H1 (cell line): ENCODE data around the gene NAV2. TPM values are rescaled to one million over a fixed set of nuclear protein-coding genes. Genes with fewer than 3 reads are reported as not detected.
"Not testable (repeated sequence)": the region's sequence is repeated elsewhere in the genome, so short reads cannot be mapped to it uniquely, and the experiment has no call there.

Experiments
- CTCF ChIA-PET: fragments of 300-600 bp; sonication (Branson Sonifier 250); formaldehyde crosslinking; loops from one replicate; lab custom pipeline; 2021; ENCODE audit not compliant: partially characterized antibody; lab: Charles Lee
- POLR2A ChIA-PET: fragments of 300-600 bp; sonication (Branson Sonifier 250); formaldehyde crosslinking; loops from one replicate; lab custom pipeline; 2021; ENCODE audit warnings: inconsistent platforms; ENCODE audit not compliant: partially characterized antibody; lab: Charles Lee
- DNase-seq, 2 experiments: peaks; one replicate each; pipeline versions ENCODE4 v3.0.0 to v3.0.0-alpha.2; 2010 to 2022; ENCODE audit warnings: low spot score in 2 of 2, low read depth in 1 of 2, mixed read lengths in 1 of 2
- FAIRE-seq: peaks from 2 replicates; lab custom pipeline; 2011; peaks lifted over from hg19 to GRCh38; lab: Jason Lieb, UNC
- H2AFZ ChIP-seq: 2 replicates; pipeline ENCODE4 v1.8.1; 2012; ENCODE audit warnings: low read length, inconsistent platforms
- H2AK5ac ChIP-seq: 2 replicates; pipeline ENCODE4 v1.6.1; 2013; ENCODE audit warnings: low read depth, low read length
- H2BK120ac ChIP-seq: replicated peaks from 2 replicates; pipeline ENCODE3; 2013; ENCODE audit warnings: low read depth, low read length, inconsistent platforms
- H2BK12ac ChIP-seq: 2 replicates; pipeline ENCODE4 v1.6.1; 2013; ENCODE audit warnings: low read depth, low read length
- H2BK15ac ChIP-seq: 2 replicates; pipeline ENCODE4 v1.6.1; 2013; ENCODE audit warnings: low read length
- H2BK20ac ChIP-seq: 2 replicates; pipeline ENCODE4 v1.6.1; 2013; ENCODE audit warnings: low read length
- H2BK5ac ChIP-seq: 2 replicates; pipeline ENCODE4 v1.6.1; 2013; ENCODE audit warnings: low read depth, low read length
- H3K14ac ChIP-seq: 2 replicates; pipeline ENCODE4 v1.6.1; 2013; ENCODE audit warnings: inconsistent platforms; ENCODE audit not compliant: insufficient read length
- H3K18ac ChIP-seq: 2 replicates; pipeline ENCODE4 v1.6.1; 2013; ENCODE audit warnings: low read length; ENCODE audit errors: extremely low read depth
- H3K23ac ChIP-seq: 2 replicates; pipeline ENCODE4 v1.6.1; 2013; ENCODE audit warnings: inconsistent platforms; ENCODE audit not compliant: insufficient read length
- H3K23me2 ChIP-seq: 2 replicates; pipeline ENCODE4 v1.6.1; 2013; ENCODE audit warnings: low read depth, low read length
- H3K27ac ChIP-seq: 2 replicates; pipeline ENCODE4 v1.6.1; 2011; ENCODE audit warnings: low read depth, low read length, inconsistent platforms
- H3K27me3 ChIP-seq, 4 experiments: replicated peaks in 1 of 4; 1 replicate in 1 of 4; 2 replicates in 3 of 4; pipeline versions ENCODE4 v1.6.1 to v1.8.1; 2011 to 2013; ENCODE audit warnings: low read length in 3 of 4, mild to moderate bottlenecking in 3 of 4, inconsistent platforms in 2 of 4, mixed read lengths in 2 of 4, moderate library complexity in 1 of 4; ENCODE audit not compliant: control insufficient read depth in 3 of 4, insufficient read depth in 3 of 4; ENCODE audit errors: extremely low read depth in 1 of 4
- H3K36me3 ChIP-seq, 4 experiments: 2 replicates each; pipeline versions ENCODE4 v1.6.1 to v1.8.1; 2011 to 2013; ENCODE audit warnings: mild to moderate bottlenecking in 4 of 4, low read length in 3 of 4, moderate library complexity in 2 of 4, control low read depth in 1 of 4, inconsistent platforms in 1 of 4; ENCODE audit not compliant: insufficient read depth in 4 of 4, control insufficient read depth in 2 of 4
- H3K4ac ChIP-seq: replicated peaks from 2 replicates; pipeline ENCODE3; 2013; ENCODE audit warnings: low read length, low read depth, mixed read lengths, inconsistent platforms; ENCODE audit not compliant: insufficient read length
- H3K4me1 ChIP-seq, 4 experiments: replicated peaks in 1 of 4; 1 replicate in 1 of 4; 2 replicates in 3 of 4; pipeline versions ENCODE4 v1.6.1 to v1.8.1; 2011 to 2013; ENCODE audit warnings: low read length in 3 of 4, inconsistent platforms in 2 of 4, mixed read lengths in 1 of 4; ENCODE audit not compliant: insufficient read depth in 4 of 4, control insufficient read depth in 3 of 4
- H3K4me2 ChIP-seq, 2 experiments: 2 replicates each; pipeline versions ENCODE4 v1.6.1 to v1.8.1; 2011 to 2013; ENCODE audit warnings: low read depth in 2 of 2, low read length in 2 of 2, control low read depth in 1 of 2, inconsistent platforms in 1 of 2, mild to moderate bottlenecking in 1 of 2; ENCODE audit not compliant: insufficient read depth in 1 of 2
- H3K4me3 ChIP-seq, 4 experiments: fragments of 200-600, 300-600 bp in 1 of 4; sonication (generic), shearing (Covaris generic), sonication (Bioruptor Twin) in 1 of 4; 2 replicates each; pipeline versions ENCODE4 v1.5.1 to v1.8.1; 2011 to 2016; ENCODE audit warnings: low read length in 4 of 4, low read depth in 3 of 4, control low read depth in 2 of 4, inconsistent platforms in 2 of 4, mild to moderate bottlenecking in 2 of 4, mixed read lengths in 1 of 4, moderate library complexity in 1 of 4; ENCODE audit not compliant: insufficient read depth in 2 of 4; ENCODE audit errors: extremely low read depth in 1 of 4
- H3K56ac ChIP-seq: replicated peaks from 2 replicates; pipeline ENCODE3; 2013; ENCODE audit warnings: low read depth, mild to moderate bottlenecking, mixed read lengths, low read length, inconsistent platforms; ENCODE audit not compliant: insufficient read length
- H3K79me1 ChIP-seq: 2 replicates; pipeline ENCODE4 v1.6.1; 2013; ENCODE audit warnings: low read depth, low read length, control low read depth
- H3K79me2 ChIP-seq, 2 experiments: 2 replicates each; pipeline versions ENCODE4 v1.6.1 to v1.8.1; 2012 to 2013; ENCODE audit warnings: low read length in 2 of 2, mild to moderate bottlenecking in 2 of 2, inconsistent platforms in 1 of 2; ENCODE audit not compliant: insufficient read depth in 2 of 2, control insufficient read depth in 1 of 2
- H3K9ac ChIP-seq, 4 experiments: replicated peaks in 1 of 4; 1 replicate in 1 of 4; 2 replicates in 3 of 4; pipeline versions ENCODE4 v1.6.1 to v1.8.1; 2011 to 2013; ENCODE audit warnings: low read depth in 3 of 4, low read length in 3 of 4, control low read depth in 2 of 4, mild to moderate bottlenecking in 2 of 4, moderate library complexity in 2 of 4, inconsistent platforms in 1 of 4; ENCODE audit errors: extremely low read depth in 1 of 4
- H3K9me3 ChIP-seq, 2 experiments: 2 replicates each; pipeline versions ENCODE4 v1.6.1 to v1.8.1; 2012 to 2013; ENCODE audit warnings: mild to moderate bottlenecking in 2 of 2, moderate library complexity in 2 of 2, control low read depth in 1 of 2, inconsistent platforms in 1 of 2, low read depth in 1 of 2, low read length in 1 of 2, mixed read lengths in 1 of 2; ENCODE audit not compliant: insufficient read depth in 2 of 2
- H4K20me1 ChIP-seq, 2 experiments: replicated peaks in 1 of 2; 2 replicates each; pipeline versions ENCODE3 to v1.8.1; 2011 to 2013; ENCODE audit warnings: inconsistent platforms in 2 of 2, low read length in 2 of 2, mild to moderate bottlenecking in 1 of 2; ENCODE audit not compliant: insufficient read depth in 2 of 2, control insufficient read depth in 1 of 2
- H4K5ac ChIP-seq: 2 replicates; pipeline ENCODE4 v1.6.1; 2013; ENCODE audit warnings: low read length, low read depth, mixed read lengths, inconsistent platforms; ENCODE audit not compliant: insufficient read length
- H4K8ac ChIP-seq: 2 replicates; pipeline ENCODE4 v1.8.0; 2013; ENCODE audit warnings: mild to moderate bottlenecking, moderate library complexity, low read length, inconsistent platforms; ENCODE audit not compliant: insufficient read depth; ENCODE audit errors: extremely low read depth
- H4K91ac ChIP-seq: replicated peaks from 2 replicates; pipeline ENCODE3; 2013; ENCODE audit warnings: low read length, mixed read lengths, inconsistent platforms; ENCODE audit not compliant: insufficient read length
- WGBS, 2 experiments: shearing (Covaris generic) in 1 of 2; methylation state at CpG; one replicate each; pipeline versions ENCODE4 v1.1.6 to v1.1.7; 2013 to 2015; ENCODE audit warnings: low lambda C conversion rate in 2 of 2, mixed read lengths in 2 of 2, inconsistent platforms in 1 of 2, low coverage in 1 of 2, missing lambda C conversion rate in 1 of 2; ENCODE audit not compliant: insufficient replicate concordance in 2 of 2, insufficient coverage in 1 of 2, insufficient read length in 1 of 2; ENCODE audit errors: extremely low coverage in 1 of 2, missing lambda C conversion rate in 1 of 2; 5-methylcytosine and 5-hydroxymethylcytosine counted together
- polyA plus RNA-seq, 7 experiments: library from polyadenylated mRNA; depleted of rRNA in 3 of 7; stranded (reverse) in 5 of 7; unstranded in 2 of 7; fragments of >200 nt in 5 of 7; fragments of 200-250 nt in 2 of 7; gene quantifications; 1 replicate in 5 of 7; 2 replicates in 1 of 7; 4 replicates in 1 of 7; pipeline versions ENCODE4 v1.2.1 to v1.2.3, GENCODE V29; 2011 to 2013; ENCODE audit warnings: missing spikeins in 2 of 7, mixed read lengths in 2 of 7
- total RNA-seq: library from RNA; stranded (reverse); fragmentation: NEBNext Ultra II Directional; extraction: Animal tissue kit (Norgen Biotek cat#: 25700); gene quantifications from 2 replicates; pipeline ENCODE4 v1.2.1, GENCODE V29; 2021

Gene NAV2
- total and polyA plus RNA-seq, 2 of the 8 experiments (the other 6 are each of a cell fraction or from before 2014, with no cell fraction given), result 35.6 to 73.6 TPM

DNA sequence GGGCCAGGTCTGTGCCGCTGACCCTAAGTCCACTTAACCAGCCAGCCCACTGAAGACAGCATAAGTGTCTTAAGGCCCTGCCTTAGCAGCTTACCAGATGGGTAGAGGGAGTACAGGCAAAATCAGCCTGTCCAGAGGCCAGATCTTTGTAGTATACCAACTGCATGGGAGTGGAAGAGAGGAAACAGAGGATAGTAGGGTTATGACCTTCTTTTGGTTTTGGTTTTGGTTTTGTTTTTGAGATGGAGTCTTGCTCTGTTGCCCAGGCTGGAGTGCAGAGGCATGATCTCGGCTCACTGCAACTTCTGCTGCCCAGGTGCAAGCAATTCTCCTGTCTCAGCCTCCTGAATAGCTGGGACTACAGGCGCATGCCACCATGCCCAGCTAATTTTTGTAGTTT, 371.2 kb downstream of the NAV2 start:
- POLR2A ChIA-PET, H4K91ac ChIP-seq, H3K4me1 ChIP-seq, H3K9ac ChIP-seq, H2BK12ac ChIP-seq, H3K14ac ChIP-seq, H3K79me2 ChIP-seq, H3K79me1 ChIP-seq, H3K23me2 ChIP-seq, FAIRE-seq, H3K4me3 ChIP-seq, H3K9me3 ChIP-seq, H2BK15ac ChIP-seq, H2BK120ac ChIP-seq, H3K27me3 ChIP-seq, H3K18ac ChIP-seq, H2BK5ac ChIP-seq, DNase-seq, H2BK20ac ChIP-seq, H3K4ac ChIP-seq, H4K5ac ChIP-seq, H2AK5ac ChIP-seq, H3K27ac ChIP-seq, H2AFZ ChIP-seq, H3K4me2 ChIP-seq, H3K56ac ChIP-seq, H4K20me1 ChIP-seq, H3K23ac ChIP-seq, H4K8ac ChIP-seq: not testable (repeated sequence)
- CTCF ChIA-PET, result interaction anchor here (1.1 to 1.4 kb wide), 2 partner anchors 53 to 132 kb away, joined by 3 read pairs; no protein-coding TSS in a partner anchor
- peaks cover 29 to 82% (median 67%) of the 10 kb centered on the region in 4 experiments for H3K36me3 ChIP-seq
- 96% methylated on average over 3 of the region's 3 CpGs; no CpG with 5 or more reads in 1 of the 2 experiments for WGBS, 2 experiments
